ENCODE results near the gene KCNC3.

KCNC3 gene

GRCh38 chr19:50329146-50329925, at the start of gene KCNC3:
Gene KCNC3, minus strand, starts transcription at chr19:50329377. Its CDS starts 295 bp downstream, at chr19:50329082.
- peak; percentile 86 for DNase-seq

- DNase-seq = no peak
Measured at GRCh38 chr19:50378863-50379236, 49.7 kb upstream of the KCNC3 start.

GRCh38 chr19:50378169-50378862, 49.1 kb upstream of the KCNC3 start:
- DNase-seq = no peak

GRCh38 chr19:50377517-50377916, 48.3 kb upstream of the KCNC3 start:
- no peak for DNase-seq

GRCh38 chr19:50377051-50377461, 47.9 kb upstream of the KCNC3 start:
- DNase-seq = no peak

GRCh38 chr19:50376166-50377050, 47.2 kb upstream of the KCNC3 start, which contains the start of gene NR1H2:
Gene NR1H2, plus strand, starts transcription at chr19:50376457. Its CDS starts 1,149 bp downstream, at chr19:50377606.
- peak; percentile 89 for DNase-seq

GRCh38 chr19:50371914-50372475, 42.8 kb upstream of the KCNC3 start:
- no peak for DNase-seq

- DNase-seq = peak; percentile 47
Measured at GRCh38 chr19:50368649-50369570, 39.7 kb upstream of the KCNC3 start.

GRCh38 chr19:50365434-50366306, 36.5 kb upstream of the KCNC3 start, which contains the start of gene NAPSA:
Gene NAPSA, minus strand, starts transcription at chr19:50365639. Its CDS starts 18 bp downstream, at chr19:50365621.
- no peak for DNase-seq

- DNase-seq = no peak
Measured at GRCh38 chr19:50362656-50363424, 33.7 kb upstream of the KCNC3 start.

- DNase-seq = no peak
Measured at GRCh38 chr19:50362030-50362412, 32.8 kb upstream of the KCNC3 start.

- DNase-seq = no peak
Measured at GRCh38 chr19:50361290-50362029, 32.3 kb upstream of the KCNC3 start.

- DNase-seq = no peak
Measured at GRCh38 chr19:50359328-50359818, 30.2 kb upstream of the KCNC3 start.

GRCh38 chr19:50358483-50359327, 29.5 kb upstream of the KCNC3 start:
- DNase-seq = no peak

GRCh38 chr19:50357178-50358100, 28.3 kb upstream of the KCNC3 start:
- peak; percentile 25 for DNase-seq

GRCh38 chr19:50356691-50357177, 27.6 kb upstream of the KCNC3 start:
- no peak for DNase-seq

Data from DMS 273 treated with DMSO at 0.1 percent for 48 hours (cell line).